AG04450 (cell line): Measurements from ENCODE around the gene PDE5A. TPM values are rescaled to one million over a fixed set of nuclear protein-coding genes. Genes with fewer than 3 reads are reported as not detected.
"Not testable (repeated sequence)": the region's sequence is repeated elsewhere in the genome, so short reads cannot be mapped to it uniquely, and the experiment has no call there.

ENCODE experiments used
- CTCF ChIA-PET: fragments of 300-600, 350-600 bp; formaldehyde crosslinking; extraction: SDS; loops from one replicate; lab custom pipeline; 2022; ENCODE audit warnings: antibody characterized with exemption, inconsistent platforms; lab: Charles Lee
- POLR2A ChIA-PET: fragments of 350-600 bp; formaldehyde crosslinking; extraction: SDS; loops from one replicate; lab custom pipeline; 2021; ENCODE audit warnings: antibody characterized with exemption, inconsistent platforms; lab: Yijun Ruan, JAX
- DNase-seq: peaks from one replicate; pipeline ENCODE4 v3.0.0-alpha.2; 2011; ENCODE audit warnings: low read depth, low spot score
- H3K27ac ChIP-seq: one replicate; pipeline ENCODE4 v1.5.1; 2012; ENCODE audit warnings: low read depth, low read length, control low read depth
- H3K27me3 ChIP-seq: one replicate; pipeline ENCODE4 v1.6.0; 2012; ENCODE audit warnings: low read length; ENCODE audit not compliant: control insufficient read depth, insufficient read depth
- H3K4me3 ChIP-seq: 2 replicates; pipeline ENCODE4 v1.5.1; 2011; ENCODE audit warnings: mild to moderate bottlenecking, low read depth, low read length, control low read depth
- H3K9me3 ChIP-seq: 2 replicates; pipeline ENCODE4 v1.5.1; 2012; ENCODE audit warnings: low read length; ENCODE audit not compliant: control insufficient read depth, insufficient read depth
- polyA plus RNA-seq: library from polyadenylated mRNA; depleted of rRNA; stranded (reverse); fragments of >200 nt; gene quantifications from 2 replicates; pipeline ENCODE4 v1.2.3, GENCODE V29; 2011
- TF ChIP-seq, protein P1 (sequence below): IDR thresholded peaks from 2 replicates; pipeline ENCODE4 v1.5.1; 2011; ENCODE audit warnings: low read depth, low read length, control low read depth, inconsistent platforms

PDE5A gene
- polyA plus RNA-seq, 1 experiment: 489 TPM

DNA sequence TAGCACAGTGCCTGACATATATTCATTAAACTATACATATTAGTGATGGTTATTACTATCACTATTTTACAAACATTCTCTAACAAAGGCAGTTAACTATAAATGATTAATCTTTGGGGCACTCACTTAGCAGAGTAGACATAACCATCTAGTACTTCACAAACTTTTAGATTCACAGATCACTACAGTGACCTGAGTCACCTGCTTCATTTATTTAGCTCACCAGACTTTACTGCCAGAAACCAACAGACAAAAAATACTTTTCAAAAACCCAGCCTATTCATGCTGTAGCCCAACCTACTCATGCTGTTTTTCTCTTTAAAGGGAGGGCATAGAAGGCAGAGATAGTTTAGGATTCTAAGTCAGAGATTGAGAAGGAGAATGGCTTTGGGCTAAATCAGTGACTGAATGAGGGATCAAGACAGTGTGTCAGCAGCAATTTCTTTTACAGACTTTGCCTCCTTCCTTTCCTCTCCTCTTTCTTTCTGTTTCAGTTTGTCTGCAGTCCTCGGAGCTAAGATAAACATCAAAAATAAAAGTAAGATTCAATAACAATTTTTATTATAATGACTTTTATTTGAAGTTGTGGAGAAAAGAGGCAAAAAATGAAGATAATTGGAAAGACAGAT is 34.7 kb upstream of the PDE5A start:
- no peak for DNase-seq
- ChIA-PET CTCF (no interaction called here), POLR2A (interaction anchor here (1.7 kb wide), 1 partner anchor 35 kb away, joined by 7 read pairs; the partner anchor contains the start of gene PDE5A)
- TF ChIP-seq, protein P1, sequence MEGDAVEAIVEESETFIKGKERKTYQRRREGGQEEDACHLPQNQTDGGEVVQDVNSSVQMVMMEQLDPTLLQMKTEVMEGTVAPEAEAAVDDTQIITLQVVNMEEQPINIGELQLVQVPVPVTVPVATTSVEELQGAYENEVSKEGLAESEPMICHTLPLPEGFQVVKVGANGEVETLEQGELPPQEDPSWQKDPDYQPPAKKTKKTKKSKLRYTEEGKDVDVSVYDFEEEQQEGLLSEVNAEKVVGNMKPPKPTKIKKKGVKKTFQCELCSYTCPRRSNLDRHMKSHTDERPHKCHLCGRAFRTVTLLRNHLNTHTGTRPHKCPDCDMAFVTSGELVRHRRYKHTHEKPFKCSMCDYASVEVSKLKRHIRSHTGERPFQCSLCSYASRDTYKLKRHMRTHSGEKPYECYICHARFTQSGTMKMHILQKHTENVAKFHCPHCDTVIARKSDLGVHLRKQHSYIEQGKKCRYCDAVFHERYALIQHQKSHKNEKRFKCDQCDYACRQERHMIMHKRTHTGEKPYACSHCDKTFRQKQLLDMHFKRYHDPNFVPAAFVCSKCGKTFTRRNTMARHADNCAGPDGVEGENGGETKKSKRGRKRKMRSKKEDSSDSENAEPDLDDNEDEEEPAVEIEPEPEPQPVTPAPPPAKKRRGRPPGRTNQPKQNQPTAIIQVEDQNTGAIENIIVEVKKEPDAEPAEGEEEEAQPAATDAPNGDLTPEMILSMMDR: no peak
- H3K4me3 ChIP-seq: peak overlapping the region; percentile 14; the same call in 1 of the 2 replicates
- no peaks in the 10 kb centered on the region for H3K9me3 ChIP-seq
- no peak overlapping the region for H3K27ac ChIP-seq
- no peaks in the 10 kb centered on the region for H3K27me3 ChIP-seq

DNA sequence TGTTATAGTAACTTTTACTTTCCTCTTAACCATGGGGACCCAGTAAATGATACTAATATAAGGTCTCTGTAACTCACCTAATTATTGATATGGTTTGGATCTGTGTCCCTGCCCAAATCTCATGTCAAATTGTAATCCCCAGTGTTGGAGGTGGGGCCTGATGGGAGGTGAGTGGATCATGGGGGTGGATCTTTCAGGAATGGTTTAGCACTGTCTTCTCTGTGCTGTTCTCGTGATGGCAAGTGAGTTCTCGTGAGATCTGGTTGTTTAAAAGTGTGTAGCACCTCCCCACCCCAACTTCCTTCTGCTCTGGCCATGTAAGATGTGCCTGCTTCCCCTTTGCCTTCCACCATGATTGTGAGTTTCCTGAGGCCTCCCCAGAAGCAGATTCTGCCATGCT is 34.0 kb upstream of the PDE5A start:
- POLR2A ChIA-PET, H3K4me3 ChIP-seq, CTCF ChIA-PET, DNase-seq, H3K9me3 ChIP-seq, H3K27ac ChIP-seq, H3K27me3 ChIP-seq: not testable (repeated sequence)

DNA sequence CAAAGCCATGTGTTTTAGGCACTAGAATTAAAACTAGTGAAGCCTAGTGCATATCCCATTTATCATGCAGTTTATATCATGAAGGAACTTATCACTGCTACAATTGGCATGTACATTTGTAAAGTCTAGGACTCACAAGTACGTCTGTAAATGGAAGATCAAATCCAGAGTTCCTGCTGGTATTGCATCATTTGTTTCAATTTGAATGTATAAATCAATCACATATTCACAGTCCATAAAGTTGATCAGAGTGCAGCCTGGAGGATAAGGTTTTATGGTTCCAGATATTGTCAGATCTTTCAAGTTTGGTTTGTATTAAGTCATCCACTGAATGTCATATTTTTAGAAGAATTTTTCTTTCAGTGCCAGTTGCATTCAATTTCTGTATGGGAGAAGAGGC is 32.6 kb upstream of the PDE5A start:
- Histone ChIP-seq H3K27ac (no peak overlapping the region), H3K9me3 (no peaks in the 10 kb centered on the region), H3K27me3 (no peaks in the 10 kb centered on the region), H3K4me3 (no peak overlapping the region)
- CTCF ChIA-PET: no interaction called here
- DNase-seq: no peak
- TF ChIP-seq, protein P1: no peak
- POLR2A ChIA-PET: interaction anchor here (1.8 to 2.5 kb wide), 2 partner anchors 33 to 74 kb away, joined by 12 to 23 read pairs; partner anchors contain the start of gene PDE5A

DNA sequence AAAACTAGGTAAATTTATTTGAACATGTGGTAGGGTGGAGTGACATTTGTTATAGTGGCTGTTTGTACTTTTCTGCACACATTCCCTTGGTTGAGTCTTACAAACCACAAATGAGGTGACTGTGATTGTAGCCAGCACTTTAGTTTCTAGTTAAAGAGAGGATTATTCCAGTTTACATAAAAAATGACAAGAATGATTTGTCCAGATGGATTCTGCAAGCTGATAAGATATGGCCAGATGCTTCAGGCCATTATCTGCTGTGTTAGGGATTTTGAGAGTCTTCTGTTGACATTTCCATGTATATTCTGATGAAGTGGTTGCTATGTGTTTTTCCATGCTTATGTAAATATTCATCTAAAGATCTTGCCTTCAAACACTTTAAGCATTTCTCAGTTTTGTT is 31.0 kb upstream of the PDE5A start:
- H3K27ac ChIP-seq: no peak overlapping the region
- TF ChIP-seq, protein P1: no peak
- no peaks in the 10 kb centered on the region for H3K9me3 ChIP-seq
- CTCF ChIA-PET: interaction anchor here (0.7 to 2.5 kb wide), 3 partner anchors 19 to 33 kb away, joined by 3 to 15 read pairs (median 4); partner anchors contain the start of gene PDE5A
- no peak overlapping the region for H3K4me3 ChIP-seq
- DNase-seq: no peak
- POLR2A ChIA-PET: interaction anchor here (1.0 to 2.5 kb wide), 5 partner anchors 20 to 75 kb away, joined by 3 to 23 read pairs (median 11); partner anchors contain the start of gene PDE5A
- no peaks in the 10 kb centered on the region for H3K27me3 ChIP-seq

DNA sequence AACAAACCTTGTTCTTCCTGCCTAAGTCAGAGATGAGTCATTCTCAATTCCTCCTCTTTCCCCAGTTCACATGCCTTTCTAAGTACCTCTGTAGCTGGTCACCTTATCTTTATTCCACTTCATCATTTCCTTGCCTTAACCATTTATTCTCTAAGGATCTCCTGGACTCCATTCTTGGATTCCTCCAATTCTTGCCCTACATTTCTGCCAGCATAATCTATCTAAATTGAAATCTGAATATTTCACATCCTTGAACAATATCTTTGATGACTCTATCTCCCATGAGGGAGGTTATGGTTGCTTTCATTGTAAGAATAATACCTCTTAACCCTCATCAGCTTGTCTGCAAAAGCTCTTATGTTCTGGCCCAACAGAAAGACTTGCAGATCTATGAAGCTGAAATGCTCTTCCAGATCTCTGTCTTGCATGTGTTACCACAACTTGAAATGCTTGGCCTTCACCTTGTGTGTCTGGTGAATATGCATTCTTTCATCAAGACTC is 28.6 kb upstream of the PDE5A start:
- CTCF ChIA-PET: interaction anchor here (0.7 to 1.7 kb wide), 2 partner anchors 28 to 35 kb away, joined by 3 to 6 read pairs; partner anchors contain the start of gene PDE5A
- no peak overlapping the region for H3K4me3 ChIP-seq
- H3K27me3 ChIP-seq: no peaks in the 10 kb centered on the region
- H3K27ac ChIP-seq: no peak overlapping the region
- no peaks in the 10 kb centered on the region for H3K9me3 ChIP-seq
- DNase-seq: no peak
- TF ChIP-seq, protein P1: no peak
- POLR2A ChIA-PET: interaction anchor here (1.2 to 1.4 kb wide), 2 partner anchors 29 to 78 kb away, joined by 3 to 4 read pairs; partner anchors contain the start of gene PDE5A
